ENCODE data around the gene CCNY. TPM values are rescaled to one million over a fixed set of nuclear protein-coding genes. Genes with fewer than 3 reads are reported as not detected.

The CCNY gene
- total and polyA plus RNA-seq, 9 donors: 28.3 to 87.0 (median 60.9) TPM

DNA sequence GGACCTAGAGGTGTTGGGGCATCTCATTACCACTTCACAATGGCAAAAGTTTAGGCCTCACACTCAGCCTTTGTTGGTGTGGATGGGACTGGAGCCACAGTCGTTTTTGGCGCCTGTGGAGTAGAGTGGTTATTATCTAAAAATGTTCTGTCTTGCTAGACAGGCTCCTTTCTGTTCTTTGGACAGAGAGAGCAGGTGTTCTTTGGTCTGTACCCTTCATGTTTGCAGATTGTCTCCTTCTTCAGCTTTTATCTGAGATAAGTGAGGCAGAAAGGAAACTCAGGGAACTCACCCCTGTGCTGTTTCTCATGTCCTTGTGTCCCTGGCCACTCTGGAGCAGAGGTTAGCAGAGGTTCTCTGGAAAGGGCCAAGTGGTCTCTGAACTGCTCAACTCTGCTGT, 103.7 kb downstream of the CCNY start:
- Histone ChIP-seq H3K4me3 (no peak overlapping the region), H3K27me3 (no peaks in the 10 kb centered on the region), H3K9me3 (peaks cover 0 to 11% of the 10 kb centered on the region in 2 donors), H3K36me3 (no peaks in the 10 kb centered on the region), H3K4me1 (ENCODE audit: insufficient read depth) (no peaks in the 10 kb centered on the region), H3K27ac (no peak overlapping the region)
- DNase-seq: no peak
- 85 to 88% (median 87%) methylated on average over 2 of the region's 2 CpGs for WGBS, 3 donors
- TF ChIP-seq POLR2A (IDR thresholded peaks at IDR 0.05) (no peak), EP300 (IDR thresholded peaks at IDR 0.05) (no peak), CTCF (IDR thresholded peaks at IDR 0.05) (no peak)
- intact Hi-C loops (cut with DNase I): no loop called here

- DNase-seq: no peak
- Histone ChIP-seq H3K27me3 (no peaks in the 10 kb centered on the region), H3K4me1 (ENCODE audit: insufficient read depth) (peaks cover under 1% of the 10 kb centered on the region), H3K4me3 (no peak overlapping the region), H3K9me3 (peaks cover 0 to 11% of the 10 kb centered on the region in 2 donors), H3K36me3 (no peaks in the 10 kb centered on the region), H3K27ac (no peak overlapping the region)
- TF ChIP-seq CTCF (IDR thresholded peaks at IDR 0.05): no peak
- no peak for TF ChIP-seq POLR2A (IDR thresholded peaks at IDR 0.05)
- TF ChIP-seq EP300 (IDR thresholded peaks at IDR 0.05): no peak
- intact Hi-C loops (cut with DNase I): no loop called here
- WGBS, 3 donors: 69 to 88% (median 85%) methylated on average over 1 of the region's 1 CpG
Measured at GRCh38 chr10:35442028-35442427, 105.7 kb downstream of the CCNY start.

DNA sequence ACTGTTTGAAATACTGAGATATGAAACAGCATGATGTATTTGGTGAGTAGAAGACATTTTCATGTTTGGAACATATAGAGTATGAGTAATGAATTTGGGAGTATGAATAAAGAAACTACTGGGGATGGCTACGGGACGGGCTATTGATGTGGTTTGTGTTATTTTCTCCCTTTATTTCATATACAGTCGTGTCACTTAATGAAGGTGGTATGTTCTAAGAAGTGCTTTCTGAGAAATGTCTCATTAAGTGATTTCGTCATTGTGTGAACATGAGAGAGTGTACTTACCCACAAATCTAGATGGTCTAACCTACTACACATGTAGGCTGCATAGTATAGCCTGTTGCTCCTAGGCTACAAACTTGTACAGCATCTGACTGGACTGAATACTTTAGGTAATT, 106.3 kb downstream of the CCNY start:
- 93 to 97% (median 94%) methylated on average over 4 of the region's 4 CpGs for WGBS, 3 donors
- Histone ChIP-seq H3K36me3 (no peaks in the 10 kb centered on the region), H3K4me1 (ENCODE audit: insufficient read depth) (peaks cover 3% of the 10 kb centered on the region), H3K27ac (no peak overlapping the region), H3K9me3 (peaks cover 0 to 11% of the 10 kb centered on the region in 2 donors), H3K4me3 (no peak overlapping the region), H3K27me3 (no peaks in the 10 kb centered on the region)
- DNase-seq: no peak
- intact Hi-C loops (cut with DNase I): no loop called here
- TF ChIP-seq POLR2A (IDR thresholded peaks at IDR 0.05) (no peak), EP300 (IDR thresholded peaks at IDR 0.05) (no peak), CTCF (IDR thresholded peaks at IDR 0.05) (no peak)

- H3K27me3 ChIP-seq: no peaks in the 10 kb centered on the region
- WGBS, 3 donors: 96 to 99% (median 96%) methylated on average over 3 of the region's 3 CpGs
- intact Hi-C loops (cut with DNase I): no loop called here
- H3K27ac ChIP-seq: no peak overlapping the region
- H3K36me3 ChIP-seq: no peaks in the 10 kb centered on the region
- no peak for DNase-seq
- TF ChIP-seq EP300 (IDR thresholded peaks at IDR 0.05): no peak
- TF ChIP-seq CTCF (IDR thresholded peaks at IDR 0.05): no peak
- TF ChIP-seq POLR2A (IDR thresholded peaks at IDR 0.05): no peak
- H3K9me3 ChIP-seq: peaks cover 0 to 11% of the 10 kb centered on the region in 2 donors
- peaks cover 14% of the 10 kb centered on the region for H3K4me1 ChIP-seq (ENCODE audit: insufficient read depth)
- H3K4me3 ChIP-seq: no peak overlapping the region
Measured at GRCh38 chr10:35443858-35444257, 107.5 kb downstream of the CCNY start.
